Measurements from ENCODE around the gene SLC22A14. TPM values are rescaled to one million over a fixed set of nuclear protein-coding genes. Genes with fewer than 3 reads are reported as not detected.

The SLC22A14 gene
- total RNA-seq, 1 experiment from 2014 or later = not detected

GRCh38 chr3:38312356-38312755 is 30.3 kb downstream of the SLC22A14 start:
- no peak overlapping the region for H3K4me3 Mint-ChIP-seq
- ATAC-seq (no peak), DNase-seq (ENCODE audit: low spot score) (no peak)
- CTCF ChIA-PET = no interaction called here
- POLR2A ChIA-PET = no interaction called here
- TF ChIP-seq, protein P1, sequence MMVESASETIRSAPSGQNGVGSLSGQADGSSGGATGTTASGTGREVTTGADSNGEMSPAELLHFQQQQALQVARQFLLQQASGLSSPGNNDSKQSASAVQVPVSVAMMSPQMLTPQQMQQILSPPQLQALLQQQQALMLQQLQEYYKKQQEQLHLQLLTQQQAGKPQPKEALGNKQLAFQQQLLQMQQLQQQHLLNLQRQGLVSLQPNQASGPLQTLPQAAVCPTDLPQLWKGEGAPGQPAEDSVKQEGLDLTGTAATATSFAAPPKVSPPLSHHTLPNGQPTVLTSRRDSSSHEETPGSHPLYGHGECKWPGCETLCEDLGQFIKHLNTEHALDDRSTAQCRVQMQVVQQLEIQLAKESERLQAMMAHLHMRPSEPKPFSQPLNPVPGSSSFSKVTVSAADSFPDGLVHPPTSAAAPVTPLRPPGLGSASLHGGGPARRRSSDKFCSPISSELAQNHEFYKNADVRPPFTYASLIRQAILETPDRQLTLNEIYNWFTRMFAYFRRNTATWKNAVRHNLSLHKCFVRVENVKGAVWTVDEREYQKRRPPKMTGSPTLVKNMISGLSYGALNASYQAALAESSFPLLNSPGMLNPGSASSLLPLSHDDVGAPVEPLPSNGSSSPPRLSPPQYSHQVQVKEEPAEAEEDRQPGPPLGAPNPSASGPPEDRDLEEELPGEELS (CRISPR knock-in tag; IDR thresholded peaks at IDR 0.05) = no peak
- TF ChIP-seq ZNF317 (CRISPR knock-in tag; IDR thresholded peaks at IDR 0.05; ENCODE audit: borderline replicate concordance, low read depth) = no peak
- no peak for TF ChIP-seq RORB (CRISPR knock-in tag; IDR thresholded peaks at IDR 0.05)
- no peak for TF ChIP-seq CDX4 (CRISPR knock-in tag; IDR thresholded peaks at IDR 0.05; ENCODE audit: borderline replicate concordance)
- TF ChIP-seq, protein P2, sequence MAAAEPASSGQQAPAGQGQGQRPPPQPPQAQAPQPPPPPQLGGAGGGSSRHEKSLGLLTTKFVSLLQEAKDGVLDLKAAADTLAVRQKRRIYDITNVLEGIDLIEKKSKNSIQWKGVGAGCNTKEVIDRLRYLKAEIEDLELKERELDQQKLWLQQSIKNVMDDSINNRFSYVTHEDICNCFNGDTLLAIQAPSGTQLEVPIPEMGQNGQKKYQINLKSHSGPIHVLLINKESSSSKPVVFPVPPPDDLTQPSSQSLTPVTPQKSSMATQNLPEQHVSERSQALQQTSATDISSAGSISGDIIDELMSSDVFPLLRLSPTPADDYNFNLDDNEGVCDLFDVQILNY (CRISPR knock-in tag; IDR thresholded peaks at IDR 0.05) = no peak
- TF ChIP-seq KAT7 (CRISPR knock-in tag; IDR thresholded peaks at IDR 0.05; ENCODE audit: borderline replicate concordance) = no peak
- no peak for TF ChIP-seq JAZF1 (CRISPR knock-in tag; IDR thresholded peaks at IDR 0.05)
- no peaks in the 10 kb centered on the region for H3K9me3 Mint-ChIP-seq
- H3K4me1 Mint-ChIP-seq = peaks cover 6% of the 10 kb centered on the region; the same call in 1 of the 2 replicates
- H3K27ac Mint-ChIP-seq = no peak overlapping the region; the same call in 1 of the 2 replicates
- no peaks in the 10 kb centered on the region; the same call in 1 of the 2 replicates for H3K27me3 Mint-ChIP-seq (ENCODE audit: low read depth)
- H3K36me3 Mint-ChIP-seq = no peaks in the 10 kb centered on the region

GRCh38 chr3:38313263-38313662 is 31.2 kb downstream of the SLC22A14 start:
- Mint-ChIP-seq H3K27ac (no peak overlapping the region), H3K36me3 (no peaks in the 10 kb centered on the region), H3K4me3 (no peak overlapping the region), H3K4me1 (peaks cover 6% of the 10 kb centered on the region; the same call in 1 of the 2 replicates), H3K9me3 (no peaks in the 10 kb centered on the region), H3K27me3 (ENCODE audit: low read depth) (no peaks in the 10 kb centered on the region; the same call in 1 of the 2 replicates)
- DNase-seq (ENCODE audit: low spot score) (no peak), ATAC-seq (no peak)
- ChIA-PET CTCF (no interaction called here), POLR2A (no interaction called here)
- TF ChIP-seq IRF2 (CRISPR knock-in tag; IDR thresholded peaks at IDR 0.05; ENCODE audit: borderline replicate concordance, low read depth) (no peak), TCF7 (CRISPR knock-in tag; IDR thresholded peaks at IDR 0.05; ENCODE audit: low read depth) (no peak), MXD4 (CRISPR knock-in tag; IDR thresholded peaks at IDR 0.05; ENCODE audit: borderline replicate concordance) (no peak), JAZF1 (CRISPR knock-in tag; IDR thresholded peaks at IDR 0.05) (no peak), SP1 (CRISPR knock-in tag; conservative IDR thresholded peaks at IDR 0.05) (no peak), MYBL2 (CRISPR knock-in tag; IDR thresholded peaks at IDR 0.05) (no peak), NR3C1 (CRISPR knock-in tag; conservative IDR thresholded peaks at IDR 0.05; ENCODE audit: low read depth) (no peak), ZNF232 (CRISPR knock-in tag; IDR thresholded peaks at IDR 0.05) (no peak), USF2 (CRISPR knock-in tag; IDR thresholded peaks at IDR 0.05) (no peak), TEAD4 (CRISPR knock-in tag; IDR thresholded peaks at IDR 0.05) (no peak)
- TF ChIP-seq, protein P3, sequence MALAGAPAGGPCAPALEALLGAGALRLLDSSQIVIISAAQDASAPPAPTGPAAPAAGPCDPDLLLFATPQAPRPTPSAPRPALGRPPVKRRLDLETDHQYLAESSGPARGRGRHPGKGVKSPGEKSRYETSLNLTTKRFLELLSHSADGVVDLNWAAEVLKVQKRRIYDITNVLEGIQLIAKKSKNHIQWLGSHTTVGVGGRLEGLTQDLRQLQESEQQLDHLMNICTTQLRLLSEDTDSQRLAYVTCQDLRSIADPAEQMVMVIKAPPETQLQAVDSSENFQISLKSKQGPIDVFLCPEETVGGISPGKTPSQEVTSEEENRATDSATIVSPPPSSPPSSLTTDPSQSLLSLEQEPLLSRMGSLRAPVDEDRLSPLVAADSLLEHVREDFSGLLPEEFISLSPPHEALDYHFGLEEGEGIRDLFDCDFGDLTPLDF (CRISPR knock-in tag; IDR thresholded peaks at IDR 0.05) = no peak
- TF ChIP-seq, protein P4, sequence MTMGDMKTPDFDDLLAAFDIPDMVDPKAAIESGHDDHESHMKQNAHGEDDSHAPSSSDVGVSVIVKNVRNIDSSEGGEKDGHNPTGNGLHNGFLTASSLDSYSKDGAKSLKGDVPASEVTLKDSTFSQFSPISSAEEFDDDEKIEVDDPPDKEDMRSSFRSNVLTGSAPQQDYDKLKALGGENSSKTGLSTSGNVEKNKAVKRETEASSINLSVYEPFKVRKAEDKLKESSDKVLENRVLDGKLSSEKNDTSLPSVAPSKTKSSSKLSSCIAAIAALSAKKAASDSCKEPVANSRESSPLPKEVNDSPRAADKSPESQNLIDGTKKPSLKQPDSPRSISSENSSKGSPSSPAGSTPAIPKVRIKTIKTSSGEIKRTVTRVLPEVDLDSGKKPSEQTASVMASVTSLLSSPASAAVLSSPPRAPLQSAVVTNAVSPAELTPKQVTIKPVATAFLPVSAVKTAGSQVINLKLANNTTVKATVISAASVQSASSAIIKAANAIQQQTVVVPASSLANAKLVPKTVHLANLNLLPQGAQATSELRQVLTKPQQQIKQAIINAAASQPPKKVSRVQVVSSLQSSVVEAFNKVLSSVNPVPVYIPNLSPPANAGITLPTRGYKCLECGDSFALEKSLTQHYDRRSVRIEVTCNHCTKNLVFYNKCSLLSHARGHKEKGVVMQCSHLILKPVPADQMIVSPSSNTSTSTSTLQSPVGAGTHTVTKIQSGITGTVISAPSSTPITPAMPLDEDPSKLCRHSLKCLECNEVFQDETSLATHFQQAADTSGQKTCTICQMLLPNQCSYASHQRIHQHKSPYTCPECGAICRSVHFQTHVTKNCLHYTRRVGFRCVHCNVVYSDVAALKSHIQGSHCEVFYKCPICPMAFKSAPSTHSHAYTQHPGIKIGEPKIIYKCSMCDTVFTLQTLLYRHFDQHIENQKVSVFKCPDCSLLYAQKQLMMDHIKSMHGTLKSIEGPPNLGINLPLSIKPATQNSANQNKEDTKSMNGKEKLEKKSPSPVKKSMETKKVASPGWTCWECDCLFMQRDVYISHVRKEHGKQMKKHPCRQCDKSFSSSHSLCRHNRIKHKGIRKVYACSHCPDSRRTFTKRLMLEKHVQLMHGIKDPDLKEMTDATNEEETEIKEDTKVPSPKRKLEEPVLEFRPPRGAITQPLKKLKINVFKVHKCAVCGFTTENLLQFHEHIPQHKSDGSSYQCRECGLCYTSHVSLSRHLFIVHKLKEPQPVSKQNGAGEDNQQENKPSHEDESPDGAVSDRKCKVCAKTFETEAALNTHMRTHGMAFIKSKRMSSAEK (CRISPR knock-in tag; IDR thresholded peaks at IDR 0.05; ENCODE audit: borderline replicate concordance) = no peak
- TF ChIP-seq, protein P1 (CRISPR knock-in tag; IDR thresholded peaks at IDR 0.05) = no peak
- TF ChIP-seq, protein P5, sequence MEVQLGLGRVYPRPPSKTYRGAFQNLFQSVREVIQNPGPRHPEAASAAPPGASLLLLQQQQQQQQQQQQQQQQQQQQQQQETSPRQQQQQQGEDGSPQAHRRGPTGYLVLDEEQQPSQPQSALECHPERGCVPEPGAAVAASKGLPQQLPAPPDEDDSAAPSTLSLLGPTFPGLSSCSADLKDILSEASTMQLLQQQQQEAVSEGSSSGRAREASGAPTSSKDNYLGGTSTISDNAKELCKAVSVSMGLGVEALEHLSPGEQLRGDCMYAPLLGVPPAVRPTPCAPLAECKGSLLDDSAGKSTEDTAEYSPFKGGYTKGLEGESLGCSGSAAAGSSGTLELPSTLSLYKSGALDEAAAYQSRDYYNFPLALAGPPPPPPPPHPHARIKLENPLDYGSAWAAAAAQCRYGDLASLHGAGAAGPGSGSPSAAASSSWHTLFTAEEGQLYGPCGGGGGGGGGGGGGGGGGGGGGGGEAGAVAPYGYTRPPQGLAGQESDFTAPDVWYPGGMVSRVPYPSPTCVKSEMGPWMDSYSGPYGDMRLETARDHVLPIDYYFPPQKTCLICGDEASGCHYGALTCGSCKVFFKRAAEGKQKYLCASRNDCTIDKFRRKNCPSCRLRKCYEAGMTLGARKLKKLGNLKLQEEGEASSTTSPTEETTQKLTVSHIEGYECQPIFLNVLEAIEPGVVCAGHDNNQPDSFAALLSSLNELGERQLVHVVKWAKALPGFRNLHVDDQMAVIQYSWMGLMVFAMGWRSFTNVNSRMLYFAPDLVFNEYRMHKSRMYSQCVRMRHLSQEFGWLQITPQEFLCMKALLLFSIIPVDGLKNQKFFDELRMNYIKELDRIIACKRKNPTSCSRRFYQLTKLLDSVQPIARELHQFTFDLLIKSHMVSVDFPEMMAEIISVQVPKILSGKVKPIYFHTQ (CRISPR knock-in tag; IDR thresholded peaks at IDR 0.05) = no peak
